ENCODE data around the gene PIAS4.
"Not testable (repeated sequence)": the region's sequence is repeated elsewhere in the genome, so short reads cannot be mapped to it uniquely, and the experiment has no call there.

Gene PIAS4, protein sequence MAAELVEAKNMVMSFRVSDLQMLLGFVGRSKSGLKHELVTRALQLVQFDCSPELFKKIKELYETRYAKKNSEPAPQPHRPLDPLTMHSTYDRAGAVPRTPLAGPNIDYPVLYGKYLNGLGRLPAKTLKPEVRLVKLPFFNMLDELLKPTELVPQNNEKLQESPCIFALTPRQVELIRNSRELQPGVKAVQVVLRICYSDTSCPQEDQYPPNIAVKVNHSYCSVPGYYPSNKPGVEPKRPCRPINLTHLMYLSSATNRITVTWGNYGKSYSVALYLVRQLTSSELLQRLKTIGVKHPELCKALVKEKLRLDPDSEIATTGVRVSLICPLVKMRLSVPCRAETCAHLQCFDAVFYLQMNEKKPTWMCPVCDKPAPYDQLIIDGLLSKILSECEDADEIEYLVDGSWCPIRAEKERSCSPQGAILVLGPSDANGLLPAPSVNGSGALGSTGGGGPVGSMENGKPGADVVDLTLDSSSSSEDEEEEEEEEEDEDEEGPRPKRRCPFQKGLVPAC

DNA sequence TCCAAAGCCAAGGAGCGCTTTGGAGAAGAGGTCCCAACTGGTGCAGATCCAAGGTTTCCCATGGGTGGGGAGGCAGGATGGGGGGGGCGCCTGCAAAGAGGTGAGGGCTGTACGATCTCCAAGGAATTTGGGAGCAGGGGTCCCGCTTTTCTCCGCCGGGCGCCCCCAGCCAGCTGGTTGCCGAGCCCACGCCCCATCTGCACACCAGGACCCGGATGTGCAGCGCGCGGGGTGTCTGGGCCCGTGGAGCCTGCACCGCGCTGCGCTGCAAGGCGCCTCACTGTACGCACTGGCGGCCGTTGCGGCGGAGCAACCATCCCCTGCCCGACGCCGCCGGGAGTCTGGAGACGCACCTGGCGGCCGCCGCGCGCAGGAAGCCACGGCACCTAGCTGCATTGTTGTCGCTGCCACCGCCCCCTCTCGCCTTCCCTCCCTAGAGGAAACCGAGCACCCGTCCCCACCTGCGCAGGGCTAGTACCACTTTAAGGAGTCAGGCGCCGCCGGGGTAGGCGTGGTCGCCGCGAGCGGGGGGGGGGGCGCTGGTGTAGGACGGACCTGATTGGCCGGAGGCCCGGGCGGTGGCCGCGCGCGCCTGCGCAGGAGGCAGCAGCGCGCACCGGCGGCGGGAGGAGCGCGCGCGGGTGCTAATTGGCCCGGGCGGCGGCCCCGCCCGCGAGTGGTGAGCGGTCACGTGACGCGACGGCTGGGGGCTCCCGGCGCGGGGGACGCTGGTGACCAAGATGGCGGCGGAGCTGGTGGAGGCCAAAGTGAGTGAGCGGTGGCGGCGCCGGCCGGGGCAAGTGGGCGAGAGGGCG lies at the start of gene PIAS4:
PIAS4 (plus strand) TSS at position 716 of the 815 bp plus-strand sequence; CDS start at position 741, 25 bp downstream.
- peak; percentile 99 for DNase-seq (ENCODE audit: low read depth, low spot score)

DNA sequence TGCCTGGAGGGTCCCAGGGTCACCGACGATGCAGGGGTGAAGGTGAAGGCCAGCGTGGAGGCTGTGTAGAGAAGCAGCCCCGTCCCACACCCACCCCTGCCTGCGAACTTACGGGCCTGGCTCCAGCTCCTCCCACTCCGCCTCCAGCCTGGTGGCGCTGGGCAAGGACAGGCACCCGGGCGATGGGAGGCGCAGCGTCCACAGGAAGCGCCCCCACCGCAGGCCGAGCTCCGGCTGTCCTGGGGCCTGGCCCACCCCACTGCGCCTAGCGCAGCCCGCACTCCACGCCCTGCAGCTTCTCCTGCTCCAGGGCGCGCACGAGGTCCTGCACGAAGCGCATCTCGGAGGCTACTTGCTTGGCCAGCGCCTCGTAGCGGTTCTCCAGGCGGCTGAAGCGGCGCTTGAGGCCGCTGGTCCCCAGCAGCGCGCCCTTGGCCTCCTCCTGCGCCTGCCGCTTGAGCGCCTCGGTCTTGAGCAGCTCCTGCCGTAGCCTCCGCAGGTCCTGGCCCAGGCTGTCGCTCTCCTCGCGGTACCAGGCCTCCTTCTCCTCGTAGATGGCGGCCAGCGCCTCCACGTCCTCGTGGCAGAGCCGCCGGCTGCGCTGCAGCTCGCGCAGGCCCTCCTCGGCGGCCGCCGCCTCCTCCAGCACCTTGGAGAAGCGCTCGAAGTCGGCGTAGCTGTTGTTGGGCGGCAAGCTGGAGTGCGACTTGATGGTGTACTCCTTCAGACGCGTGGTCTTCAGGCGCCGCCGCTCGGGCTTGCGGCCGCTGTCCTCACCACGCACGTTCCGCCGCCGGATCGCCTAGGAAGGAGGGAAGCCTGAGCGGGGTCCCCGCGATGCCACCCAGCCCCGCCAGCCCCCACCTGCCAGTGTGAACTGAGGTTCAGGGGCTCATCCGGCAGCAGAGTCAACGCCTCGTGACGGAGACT lies 48.4 kb upstream of the PIAS4 start:
- DNase-seq (ENCODE audit: low read depth, low spot score), result no peak

DNA sequence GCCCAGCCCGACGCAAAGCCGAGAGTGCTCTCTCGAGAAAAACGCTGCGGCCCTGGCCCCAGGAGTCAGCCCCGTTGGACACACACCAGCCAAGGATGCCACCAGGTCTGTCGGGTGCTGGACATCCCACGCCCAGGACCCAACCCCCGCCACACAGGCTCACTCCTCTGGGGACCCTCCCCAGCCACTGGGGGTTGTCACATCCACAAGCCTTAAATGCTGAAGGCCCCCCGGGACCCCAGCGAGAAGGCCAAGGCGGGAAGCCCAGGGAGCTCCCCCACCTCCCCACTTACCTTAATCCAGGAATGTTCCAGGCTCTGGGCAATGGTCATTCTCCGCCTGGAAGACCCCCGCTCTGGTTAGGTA lies 47.8 kb upstream of the PIAS4 start:
- no peak for DNase-seq (ENCODE audit: low read depth, low spot score)

DNA sequence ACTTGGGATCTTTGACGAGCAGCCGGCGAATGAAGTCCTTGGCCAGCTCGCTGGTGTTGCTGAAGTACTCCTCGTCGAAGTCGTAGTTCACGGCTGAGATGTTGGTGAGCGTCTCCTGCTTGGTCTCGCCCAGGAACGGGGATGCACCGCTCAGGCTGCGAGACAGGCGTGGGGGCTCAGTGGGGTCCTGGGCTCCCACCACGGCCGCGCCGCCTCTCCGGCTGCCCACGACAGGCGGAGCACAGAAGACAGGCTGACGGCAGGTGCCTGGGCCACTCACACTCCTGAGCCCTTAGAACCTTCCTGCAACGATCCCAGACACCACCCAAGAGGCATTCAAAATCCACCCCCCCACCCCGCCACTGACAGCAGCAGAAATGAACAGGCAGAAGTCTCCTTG lies 46.5 kb upstream of the PIAS4 start:
- DNase-seq (ENCODE audit: low read depth, low spot score), result no peak

DNA sequence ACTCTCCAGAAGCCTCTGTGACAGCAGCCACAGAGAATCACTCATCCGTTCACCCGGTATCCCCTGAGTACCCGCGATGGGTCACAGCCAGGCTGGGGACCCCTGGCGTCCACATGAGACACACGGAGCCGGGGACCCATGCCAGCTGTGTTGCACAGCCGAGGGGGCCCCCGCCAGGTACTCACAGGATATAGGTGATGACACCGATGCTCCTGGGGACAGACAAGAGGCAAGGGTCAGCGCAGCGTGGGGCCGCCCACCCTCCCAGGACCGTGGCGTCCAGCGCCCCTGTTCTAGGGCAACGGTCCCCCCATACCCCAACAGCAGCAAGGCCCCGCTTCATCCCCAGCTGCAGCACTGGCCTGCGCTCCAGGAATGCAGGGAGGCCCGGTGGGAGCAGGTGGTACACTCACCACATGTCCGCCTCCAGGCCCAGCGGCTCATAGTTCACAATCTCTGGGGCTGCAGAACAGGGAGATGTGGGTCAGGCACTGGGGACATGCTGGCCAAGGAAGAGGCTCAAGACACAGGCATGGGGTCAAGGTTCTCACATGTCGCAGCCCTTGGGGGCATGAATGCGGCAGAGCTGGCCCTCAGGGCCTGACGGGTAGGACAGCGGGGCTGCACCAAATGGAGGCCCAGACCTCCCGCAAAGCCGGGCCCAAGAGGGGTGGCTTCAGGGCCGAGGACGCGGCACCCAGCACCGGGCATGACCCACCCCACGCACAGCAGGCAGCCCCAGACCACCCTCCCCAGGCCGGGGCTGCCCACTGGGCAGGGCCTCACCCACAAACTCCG lies 43.9 kb upstream of the PIAS4 start:
- DNase-seq (ENCODE audit: low read depth, low spot score), result no peak

DNA sequence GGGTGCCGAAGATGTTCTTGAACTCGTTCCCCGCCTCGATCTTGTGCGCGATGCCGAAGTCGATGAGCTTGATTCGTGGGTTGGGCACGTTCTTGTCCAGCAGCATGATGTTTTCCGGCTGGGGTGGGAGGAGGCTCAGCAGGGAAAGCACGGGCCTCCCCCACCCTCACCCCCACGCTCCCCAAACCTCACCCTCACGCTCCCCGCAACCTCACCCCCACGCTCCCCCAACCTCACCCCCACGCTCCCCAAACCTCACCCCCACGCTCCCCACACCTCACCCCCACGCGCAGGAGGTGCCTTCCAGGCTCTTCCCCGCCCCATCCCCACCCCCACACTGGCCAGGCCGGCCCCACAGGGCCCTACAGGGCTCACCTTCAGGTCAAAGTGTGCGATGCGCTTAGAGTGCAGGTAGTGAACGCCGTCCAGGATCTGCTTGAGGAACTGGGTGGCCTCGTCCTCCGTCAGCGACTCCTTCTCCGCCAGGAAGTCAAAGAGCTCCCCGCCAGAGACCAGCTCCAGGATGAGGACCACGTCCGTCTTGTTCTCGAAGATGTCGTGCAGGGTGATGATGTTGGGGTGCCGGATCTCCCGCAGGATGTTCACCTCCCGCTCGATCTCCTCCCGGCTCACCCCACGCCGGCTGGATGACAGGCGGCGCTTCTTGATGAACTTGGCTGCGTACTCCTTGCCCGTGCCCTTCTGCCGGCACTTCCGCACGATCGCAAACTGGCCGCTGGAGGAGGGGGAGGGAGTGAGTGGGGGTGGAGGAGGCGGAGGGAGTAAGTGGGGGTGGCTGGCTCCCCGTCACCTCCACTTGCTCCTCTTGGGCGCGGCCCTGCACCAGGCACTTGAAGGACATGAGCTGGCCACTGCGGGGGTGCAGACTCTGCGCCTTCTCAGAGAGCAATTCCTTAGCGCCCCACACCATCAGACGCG lies 43.0 kb upstream of the PIAS4 start:
- DNase-seq (ENCODE audit: low read depth, low spot score), result no peak

DNA sequence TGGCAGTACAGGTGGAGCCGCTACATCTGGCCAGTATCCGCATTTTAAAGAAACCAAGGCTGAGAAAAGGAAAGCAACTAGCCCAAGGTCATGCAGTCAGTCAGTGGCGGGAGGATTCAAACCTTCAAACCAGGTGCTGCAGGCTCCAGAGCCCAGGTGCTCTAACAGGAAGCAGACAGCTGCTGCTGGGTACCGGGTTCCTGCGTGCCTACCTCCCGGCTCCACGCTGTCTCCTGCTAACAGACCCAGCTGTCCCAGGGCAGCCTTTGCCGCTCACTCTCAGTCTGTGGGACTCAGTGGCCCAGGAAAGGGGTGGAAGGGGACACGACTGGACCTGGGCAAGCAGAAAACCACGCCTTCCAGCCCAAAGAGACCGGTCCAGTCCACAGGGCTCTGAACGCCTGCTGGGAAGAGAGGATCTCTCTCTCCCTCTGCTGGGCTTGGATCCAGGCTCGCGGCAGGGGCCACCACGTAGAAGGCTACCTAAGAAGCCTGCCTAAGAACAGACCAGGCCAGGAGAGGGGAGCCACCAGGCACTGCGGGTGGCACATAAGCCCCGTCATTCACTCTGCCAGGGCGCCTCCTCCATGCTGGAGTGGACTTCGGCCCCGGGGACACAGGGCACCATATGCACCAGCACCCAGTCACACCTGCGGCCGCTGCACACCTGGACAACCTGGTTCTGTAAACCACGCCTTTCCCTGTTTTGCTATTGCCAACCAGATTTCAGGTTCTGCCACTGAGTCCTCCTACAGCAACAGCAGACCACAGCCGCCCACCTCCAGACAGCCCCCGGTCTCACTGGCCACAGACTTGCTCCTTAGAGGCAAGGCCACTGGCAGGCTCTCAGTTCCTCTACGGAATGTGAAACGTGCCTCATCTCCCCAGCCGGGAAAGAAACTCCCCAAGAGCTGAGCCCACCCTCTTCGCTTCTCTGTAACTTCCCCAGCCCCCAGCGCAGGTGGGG lies 41.2 kb upstream of the PIAS4 start:
- DNase-seq (ENCODE audit: low read depth, low spot score), result no peak

DNA sequence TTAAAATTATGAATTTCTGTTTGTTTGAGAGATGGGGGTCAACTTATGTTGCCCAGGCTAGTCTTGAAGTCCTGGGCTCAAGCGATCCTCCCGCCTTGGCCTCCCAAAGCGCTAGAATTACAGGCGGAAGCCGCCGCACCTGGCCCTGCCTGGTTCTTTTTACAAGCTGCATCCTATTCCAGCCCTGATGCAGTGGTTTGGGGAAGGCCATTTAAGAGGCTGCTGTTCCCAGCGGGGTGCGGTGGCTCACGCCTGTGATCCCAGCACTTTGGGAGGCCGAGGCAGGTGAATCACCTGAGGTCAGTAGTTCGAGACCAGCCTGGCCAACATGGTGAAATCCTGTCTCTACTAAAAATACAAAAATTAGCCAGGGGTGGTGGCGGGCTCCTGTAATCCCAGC lies 39.6 kb upstream of the PIAS4 start:
- DNase-seq (ENCODE audit: low read depth, low spot score), result not testable (repeated sequence)

DNA sequence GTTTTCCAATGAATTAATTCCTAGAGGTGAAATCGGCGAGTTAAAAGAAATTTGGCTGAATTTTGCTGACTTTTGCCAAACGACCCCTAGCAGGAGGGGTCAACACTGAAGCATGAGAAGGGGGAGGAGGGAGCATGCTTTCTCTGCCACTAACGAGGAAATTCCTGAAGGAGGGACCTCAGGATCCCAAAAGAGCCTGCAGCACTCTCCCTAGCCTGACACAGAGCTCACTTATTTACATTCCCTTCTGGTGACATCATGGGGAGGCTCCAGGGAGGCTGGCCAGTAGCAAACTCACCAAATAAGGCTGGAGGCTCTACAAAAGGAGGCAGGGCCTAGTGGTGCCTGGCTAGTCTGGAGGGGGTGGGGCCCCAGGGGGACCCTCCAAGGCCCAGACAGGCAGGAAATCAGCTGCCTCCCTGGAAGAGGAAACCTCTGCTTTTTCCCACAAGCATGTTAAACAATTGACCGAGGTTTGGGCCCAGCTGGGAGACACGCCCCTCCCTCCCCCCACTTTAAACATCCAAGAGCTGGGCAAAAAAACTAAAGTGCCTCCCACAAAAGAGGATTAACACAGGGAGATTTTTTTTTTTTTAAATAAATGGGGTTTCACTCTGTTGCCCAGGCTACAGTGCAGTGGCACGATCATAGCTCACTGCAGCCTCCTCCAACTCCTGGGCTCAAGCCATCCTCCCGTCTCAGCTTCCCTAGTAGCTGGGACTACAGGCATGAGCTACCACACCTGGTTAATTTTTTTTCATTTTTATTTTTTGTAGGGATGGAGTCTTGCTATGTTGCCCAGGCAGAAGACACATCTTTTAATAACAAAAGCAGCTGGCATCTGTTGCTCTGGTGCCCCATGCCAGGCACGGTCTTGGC lies 38.7 kb upstream of the PIAS4 start:
- peak; percentile 99 for DNase-seq (ENCODE audit: low read depth, low spot score)

DNA sequence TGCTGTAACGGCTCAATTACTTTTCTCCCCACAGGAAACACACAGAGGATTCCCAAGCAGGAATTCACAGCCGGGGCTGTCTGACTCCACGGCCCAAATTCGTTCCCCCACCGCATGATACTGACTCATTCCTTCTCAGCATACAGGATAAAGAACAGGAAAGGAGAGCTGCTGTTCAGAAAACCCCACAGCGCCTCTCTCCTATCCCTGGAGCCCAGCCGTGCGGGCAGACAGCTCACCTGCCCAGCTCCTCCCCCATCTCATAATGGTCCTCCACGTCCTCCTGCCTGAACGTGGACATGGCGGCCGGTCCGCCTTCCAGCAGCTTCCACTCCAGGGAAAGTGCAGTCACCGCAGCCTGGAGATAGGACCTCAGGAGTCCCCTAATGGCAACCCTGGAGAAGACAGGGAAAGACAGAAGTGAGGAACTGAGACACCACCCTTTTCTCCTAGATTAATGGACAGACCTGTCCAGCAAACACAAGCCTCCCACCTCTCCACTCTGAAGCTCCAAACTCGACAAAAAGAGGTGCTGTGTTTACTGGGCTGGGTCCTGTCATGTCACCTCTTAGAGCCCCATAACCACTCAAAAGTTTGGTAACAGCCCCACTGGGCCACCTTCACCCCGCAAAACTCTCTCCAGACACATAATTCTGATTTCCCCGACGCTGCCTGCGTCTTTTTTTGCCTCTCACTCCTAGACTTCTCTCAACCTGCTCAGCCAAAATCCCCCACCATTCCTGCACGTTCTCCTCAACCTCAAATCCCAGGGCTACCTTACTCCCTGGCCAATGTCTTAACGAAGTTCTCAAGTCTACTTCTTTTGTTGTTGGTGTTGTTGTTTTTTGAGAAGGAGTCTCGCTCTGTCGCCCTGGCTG lies 37.9 kb upstream of the PIAS4 start:
- peak; percentile 90 for DNase-seq (ENCODE audit: low read depth, low spot score)

DNA sequence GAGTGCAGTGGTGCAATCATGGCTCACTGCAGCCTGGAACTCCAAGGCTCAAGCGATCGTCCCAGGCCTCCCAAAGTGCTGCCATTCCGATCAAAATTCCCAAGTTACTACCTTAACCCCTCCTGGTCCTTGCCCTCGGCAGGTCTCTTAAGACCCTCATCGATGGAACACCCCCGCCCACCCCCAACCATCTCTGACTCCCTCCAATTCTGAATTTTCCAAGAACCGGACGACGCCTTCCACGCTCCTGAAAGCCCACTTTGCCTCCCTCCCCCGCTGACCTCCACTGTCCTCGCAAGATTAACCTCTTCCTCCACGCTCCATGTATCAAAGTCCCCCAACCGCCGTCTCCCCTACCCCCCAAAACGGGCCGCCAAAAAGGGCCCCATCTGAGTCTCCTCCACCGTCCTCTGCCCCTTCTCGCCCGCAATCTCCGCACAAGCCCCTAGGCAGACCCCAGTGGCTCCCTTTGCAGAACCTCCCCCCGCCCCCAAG lies 37.2 kb upstream of the PIAS4 start:
- no peak for DNase-seq (ENCODE audit: low read depth, low spot score)

DNA sequence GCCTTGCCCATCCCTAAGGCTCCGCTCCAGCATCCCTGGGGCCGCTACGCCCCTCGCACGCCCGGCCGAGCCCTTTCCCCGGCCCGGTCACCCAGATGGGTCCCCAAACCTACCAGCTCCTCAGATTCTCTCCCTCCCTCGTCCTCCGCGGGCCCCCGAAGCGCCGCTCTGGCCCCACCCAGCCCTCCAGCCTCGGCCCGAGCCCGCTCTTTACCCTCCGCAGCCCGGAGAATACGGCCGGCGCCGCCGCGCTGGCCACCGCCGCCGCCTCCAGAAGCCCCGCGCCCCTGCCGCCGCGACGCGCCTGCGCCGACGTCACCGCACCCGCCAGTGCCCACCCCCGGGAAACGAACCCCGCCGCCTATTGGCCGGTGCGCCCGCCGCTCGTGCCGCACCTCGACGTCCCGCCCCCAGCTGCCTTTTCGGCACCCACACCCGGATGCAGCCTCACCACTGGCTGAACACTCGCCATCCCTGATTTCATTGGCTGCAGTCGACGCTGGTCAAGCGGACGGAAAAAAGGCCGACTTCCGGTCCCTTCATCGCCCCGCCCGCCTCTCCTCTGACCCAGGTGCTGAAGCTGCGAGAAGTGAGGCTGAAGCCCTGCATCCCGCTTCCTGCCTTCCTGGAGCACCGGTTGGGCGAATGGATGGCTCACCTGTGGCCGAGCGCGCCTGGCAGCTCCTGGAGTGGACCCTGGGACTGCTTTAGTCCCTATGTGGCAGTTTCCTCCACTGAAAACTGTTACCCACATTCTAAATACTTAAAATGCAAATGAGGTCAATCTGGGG lies 36.5 kb upstream of the PIAS4 start, which contains the start of gene DAPK3:
DAPK3 (minus strand) TSS at position 292 of the 791 bp plus-strand sequence. CDS start 1,364 bp downstream, outside the sequence.
- peak; percentile 99 for DNase-seq (ENCODE audit: low read depth, low spot score)

DNA sequence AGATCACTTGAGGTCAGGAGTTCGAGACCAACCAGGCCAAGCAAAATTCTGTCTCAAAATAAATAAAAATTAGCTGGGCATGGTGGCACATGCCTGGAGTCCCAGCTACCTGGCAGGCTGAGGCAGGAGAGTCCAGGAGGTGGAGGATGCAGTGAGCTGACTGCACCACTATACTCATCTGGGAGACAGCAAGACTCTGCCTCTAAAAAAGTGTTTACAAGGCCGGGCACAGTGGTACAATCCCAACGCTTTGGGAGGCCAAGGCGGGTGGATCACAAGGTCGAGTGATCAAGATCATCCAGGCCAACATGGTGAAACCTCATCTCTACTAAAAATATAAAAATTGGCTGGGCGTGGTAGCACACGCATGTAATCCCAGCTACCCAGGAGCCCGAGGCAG lies 32.4 kb upstream of the PIAS4 start:
- DNase-seq (ENCODE audit: low read depth, low spot score), result no peak

DNA sequence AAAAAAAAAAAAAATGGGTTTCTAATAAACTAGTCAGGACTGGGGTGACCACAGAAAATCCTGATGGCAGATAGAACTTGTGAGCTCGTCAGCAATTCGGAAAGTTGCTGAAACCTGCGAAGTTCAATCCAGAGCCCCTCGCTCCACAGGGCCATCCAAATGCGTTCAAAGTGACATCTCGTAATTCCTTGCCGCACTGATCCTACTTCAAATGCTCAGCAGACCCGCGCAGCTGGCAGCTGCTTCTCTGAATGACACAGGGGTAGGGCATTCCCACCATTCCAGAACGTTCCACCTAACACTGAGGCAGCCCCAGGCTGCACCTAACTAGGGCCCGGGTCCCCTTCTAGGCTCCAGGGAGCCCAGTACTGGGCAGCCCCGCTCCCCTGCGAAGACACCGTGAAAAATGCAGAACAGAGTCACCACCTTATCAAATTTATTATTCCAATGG lies 31.9 kb upstream of the PIAS4 start:
- no peak for DNase-seq (ENCODE audit: low read depth, low spot score)
